ENCODE measurements around the gene GALNT9. TPM values are rescaled to one million over a fixed set of nuclear protein-coding genes. Genes with fewer than 3 reads are reported as not detected.

GALNT9 gene
- total RNA-seq, 2 experiments from 2014 or later = not detected

DNA sequence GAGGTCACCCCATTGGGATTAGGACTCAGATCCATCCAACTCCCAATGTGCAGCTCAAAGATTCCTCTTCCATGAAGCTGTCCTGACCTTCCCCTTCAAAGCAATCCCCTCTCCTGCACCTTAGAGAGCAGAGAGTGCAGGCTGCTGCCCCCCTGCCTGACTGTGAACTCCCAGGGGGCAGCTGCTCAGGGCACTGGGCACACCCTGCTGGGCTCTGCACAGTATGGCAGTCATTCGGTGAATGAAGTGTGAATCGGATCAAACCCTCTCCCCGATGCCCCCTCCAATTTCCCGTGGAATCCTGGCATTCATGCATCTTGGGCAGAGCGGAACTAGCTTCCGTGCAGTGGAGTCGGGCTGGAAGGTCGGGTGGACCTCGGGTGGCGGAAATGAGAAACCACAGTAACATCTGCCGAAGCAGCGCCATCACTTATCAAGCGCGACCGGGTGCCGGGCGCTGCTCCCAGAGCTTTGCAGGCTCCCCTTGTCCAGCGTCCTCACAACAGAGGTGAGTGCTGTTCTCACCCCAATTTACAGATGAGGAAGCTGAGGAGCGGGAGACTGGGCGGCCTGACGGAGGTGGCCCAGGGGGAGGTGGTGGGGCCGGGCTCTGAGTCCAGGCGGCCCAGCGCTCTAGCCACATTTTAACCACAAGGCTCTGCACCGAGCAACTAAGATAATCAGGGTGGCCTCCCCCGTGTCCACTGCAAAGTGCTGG, 14.7 kb downstream of the GALNT9 start:
- intact Hi-C loops (cut with DNase I, micrococcal nuclease) = no loop called here
- no peaks in the 10 kb centered on the region for H3K4me1 ChIP-seq (ENCODE audit: insufficient read depth, low read length)
- Mint-ChIP-seq H3K27me3 (peaks cover 12% of the 10 kb centered on the region), H3K4me3 (no peak overlapping the region), H3K36me3 (ENCODE audit: low read depth) (no peaks in the 10 kb centered on the region), H3K4me1 (ENCODE audit: low read depth) (no peaks in the 10 kb centered on the region), H3K27ac (no peak overlapping the region), H3K9me3 (peaks cover 3% of the 10 kb centered on the region)
- peaks cover 10 to 53% of the 10 kb centered on the region in 2 experiments for H3K9me3 ChIP-seq (ENCODE audit: control insufficient read depth in 1 of 2, insufficient read depth in 1 of 2, low read length in 2 of 2)
- TF ChIP-seq, protein P1, sequence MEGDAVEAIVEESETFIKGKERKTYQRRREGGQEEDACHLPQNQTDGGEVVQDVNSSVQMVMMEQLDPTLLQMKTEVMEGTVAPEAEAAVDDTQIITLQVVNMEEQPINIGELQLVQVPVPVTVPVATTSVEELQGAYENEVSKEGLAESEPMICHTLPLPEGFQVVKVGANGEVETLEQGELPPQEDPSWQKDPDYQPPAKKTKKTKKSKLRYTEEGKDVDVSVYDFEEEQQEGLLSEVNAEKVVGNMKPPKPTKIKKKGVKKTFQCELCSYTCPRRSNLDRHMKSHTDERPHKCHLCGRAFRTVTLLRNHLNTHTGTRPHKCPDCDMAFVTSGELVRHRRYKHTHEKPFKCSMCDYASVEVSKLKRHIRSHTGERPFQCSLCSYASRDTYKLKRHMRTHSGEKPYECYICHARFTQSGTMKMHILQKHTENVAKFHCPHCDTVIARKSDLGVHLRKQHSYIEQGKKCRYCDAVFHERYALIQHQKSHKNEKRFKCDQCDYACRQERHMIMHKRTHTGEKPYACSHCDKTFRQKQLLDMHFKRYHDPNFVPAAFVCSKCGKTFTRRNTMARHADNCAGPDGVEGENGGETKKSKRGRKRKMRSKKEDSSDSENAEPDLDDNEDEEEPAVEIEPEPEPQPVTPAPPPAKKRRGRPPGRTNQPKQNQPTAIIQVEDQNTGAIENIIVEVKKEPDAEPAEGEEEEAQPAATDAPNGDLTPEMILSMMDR (IDR thresholded peaks at IDR 0.05) = no peak
- no peaks in the 10 kb centered on the region for H3K36me3 ChIP-seq (ENCODE audit: insufficient read depth, low read length)
- no peak overlapping the region for H3K27ac ChIP-seq (ENCODE audit: low read depth in 1 of 2, low read length in 2 of 2)
- no peak for ATAC-seq (ENCODE audit: poor library complexity)
- peaks cover 0 to 5% of the 10 kb centered on the region in 2 experiments for H3K27me3 ChIP-seq (ENCODE audit: control insufficient read depth in 1 of 2, insufficient read depth in 2 of 2, low read length in 2 of 2)
- CTCF ChIA-PET = no interaction called here
- no peak overlapping the region for H3K4me3 ChIP-seq (ENCODE audit: low read length)
- POLR2A ChIA-PET = no interaction called here
- DNase-seq = no peak

- H3K4me1 ChIP-seq (ENCODE audit: insufficient read depth, low read length) = no peaks in the 10 kb centered on the region
- H3K4me3 Mint-ChIP-seq = no peak overlapping the region
- peaks cover 10 to 58% of the 10 kb centered on the region in 2 experiments for H3K9me3 ChIP-seq (ENCODE audit: control insufficient read depth in 1 of 2, insufficient read depth in 1 of 2, low read length in 2 of 2)
- no peaks in the 10 kb centered on the region for H3K4me1 Mint-ChIP-seq (ENCODE audit: low read depth)
- H3K27ac Mint-ChIP-seq = no peak overlapping the region
- TF ChIP-seq, protein P1 (IDR thresholded peaks at IDR 0.05) = no peak
- H3K27me3 ChIP-seq (ENCODE audit: control insufficient read depth in 1 of 2, insufficient read depth in 2 of 2, low read length in 2 of 2) = peaks cover 0 to 5% of the 10 kb centered on the region in 2 experiments
- H3K27me3 Mint-ChIP-seq = peaks cover 12% of the 10 kb centered on the region
- no peak overlapping the region for H3K4me3 ChIP-seq (ENCODE audit: low read length)
- no peaks in the 10 kb centered on the region for H3K36me3 ChIP-seq (ENCODE audit: insufficient read depth, low read length)
- H3K27ac ChIP-seq (ENCODE audit: low read depth in 1 of 2, low read length in 2 of 2) = no peak overlapping the region
- peaks cover 3% of the 10 kb centered on the region for H3K9me3 Mint-ChIP-seq
- no peak for ATAC-seq (ENCODE audit: poor library complexity)
- ChIA-PET CTCF (no interaction called here), POLR2A (no interaction called here)
- intact Hi-C loops (cut with DNase I, micrococcal nuclease) = no loop called here
- no peaks in the 10 kb centered on the region for H3K36me3 Mint-ChIP-seq (ENCODE audit: low read depth)
- DNase-seq = no peak
These were observed 15.4 kb downstream of the GALNT9 start for GRCh38 chr12:132314035-132314434.

- Histone ChIP-seq H3K36me3 (ENCODE audit: insufficient read depth, low read length) (no peaks in the 10 kb centered on the region), H3K9me3 (ENCODE audit: control insufficient read depth in 1 of 2, insufficient read depth in 1 of 2, low read length in 2 of 2) (peaks cover 10 to 63% of the 10 kb centered on the region in 2 experiments), H3K27me3 (ENCODE audit: control insufficient read depth in 1 of 2, insufficient read depth in 2 of 2, low read length in 2 of 2) (peaks cover 0 to 5% of the 10 kb centered on the region in 2 experiments), H3K27ac (ENCODE audit: low read depth in 1 of 2, low read length in 2 of 2) (no peak overlapping the region), H3K4me1 (ENCODE audit: insufficient read depth, low read length) (no peaks in the 10 kb centered on the region), H3K4me3 (ENCODE audit: low read length) (no peak overlapping the region)
- Mint-ChIP-seq H3K4me1 (ENCODE audit: low read depth) (no peaks in the 10 kb centered on the region), H3K27me3 (peaks cover 12% of the 10 kb centered on the region), H3K4me3 (no peak overlapping the region), H3K27ac (no peak overlapping the region), H3K36me3 (ENCODE audit: low read depth) (no peaks in the 10 kb centered on the region), H3K9me3 (peaks cover 3% of the 10 kb centered on the region)
- DNase-seq (no peak), ATAC-seq (ENCODE audit: poor library complexity) (no peak)
- ChIA-PET POLR2A (no interaction called here), CTCF (no interaction called here)
- TF ChIP-seq, protein P1 (IDR thresholded peaks at IDR 0.05) = no peak
- intact Hi-C loops (cut with DNase I, micrococcal nuclease) = no loop called here
These were observed 16.2 kb downstream of the GALNT9 start for GRCh38 chr12:132313182-132313581.

Measured in CD4-positive, alpha-beta T cell (primary cell).